GM10248 (cell line): ENCODE data around the gene CCL19.

Experiments
- CTCF ChIA-PET: fragments of 300-600 bp; sonication (Branson Sonifier 250); formaldehyde crosslinking; extraction: SDS; loops from one replicate; lab custom pipeline; 2021; ENCODE audit warnings: antibody characterized with exemption; lab: Yijun Ruan, JAX
- POLR2A ChIA-PET: fragments of 350-650 bp; sonication (Branson Sonifier 250); formaldehyde crosslinking; extraction: SDS; loops from one replicate; lab custom pipeline; 2020; ENCODE audit warnings: antibody characterized with exemption; lab: Yijun Ruan, JAX
- DNase-seq: peaks from one replicate; pipeline ENCODE4 v3.0.0; 2012; ENCODE audit errors: extremely low spot score
- TF ChIP-seq, protein P1 (sequence below): IDR thresholded peaks from 2 replicates; pipeline ENCODE4 v1.5.1; 2012; ENCODE audit warnings: mild to moderate bottlenecking, low read depth; ENCODE audit errors: extremely low read depth, missing control alignments, control extremely low read depth

The CCL19 gene

DNA sequence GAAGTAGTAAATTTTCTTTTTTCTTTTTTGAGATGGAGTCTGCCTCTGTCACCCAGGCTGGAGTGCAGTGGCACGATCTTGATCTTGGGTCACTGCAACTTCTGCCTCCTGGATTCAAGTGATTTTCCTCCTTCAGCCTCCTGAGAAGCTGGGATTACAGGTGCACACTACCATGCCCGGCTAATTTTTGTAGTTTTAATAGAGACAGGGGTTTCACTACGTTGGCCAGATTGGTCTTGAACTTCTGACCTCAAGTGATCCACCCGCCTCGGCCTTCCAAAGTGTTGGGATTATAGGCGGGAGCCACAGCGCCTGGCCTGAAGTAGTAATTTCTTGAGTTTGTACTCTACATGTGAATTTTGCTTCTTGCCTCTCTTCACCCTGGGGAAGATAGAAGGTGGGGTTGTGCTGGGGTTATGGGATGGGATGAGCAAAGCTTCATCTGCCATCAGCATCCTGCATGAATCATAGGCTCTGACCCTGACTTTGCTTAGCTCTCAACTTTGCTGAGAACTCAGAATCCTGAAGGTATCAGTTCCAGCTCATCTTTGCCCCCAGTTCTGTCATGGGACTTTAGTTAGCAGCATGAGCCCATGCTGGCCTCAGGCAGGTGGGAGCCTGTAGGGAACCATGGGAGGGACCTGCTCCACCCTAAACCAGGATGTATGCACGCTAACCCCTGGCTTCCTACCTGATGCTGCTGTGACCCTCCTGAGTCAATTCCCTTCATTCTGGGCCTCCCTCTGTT lies 28.1 kb upstream of the CCL19 start:
- DNase-seq, result no peak
- TF ChIP-seq, protein P1, sequence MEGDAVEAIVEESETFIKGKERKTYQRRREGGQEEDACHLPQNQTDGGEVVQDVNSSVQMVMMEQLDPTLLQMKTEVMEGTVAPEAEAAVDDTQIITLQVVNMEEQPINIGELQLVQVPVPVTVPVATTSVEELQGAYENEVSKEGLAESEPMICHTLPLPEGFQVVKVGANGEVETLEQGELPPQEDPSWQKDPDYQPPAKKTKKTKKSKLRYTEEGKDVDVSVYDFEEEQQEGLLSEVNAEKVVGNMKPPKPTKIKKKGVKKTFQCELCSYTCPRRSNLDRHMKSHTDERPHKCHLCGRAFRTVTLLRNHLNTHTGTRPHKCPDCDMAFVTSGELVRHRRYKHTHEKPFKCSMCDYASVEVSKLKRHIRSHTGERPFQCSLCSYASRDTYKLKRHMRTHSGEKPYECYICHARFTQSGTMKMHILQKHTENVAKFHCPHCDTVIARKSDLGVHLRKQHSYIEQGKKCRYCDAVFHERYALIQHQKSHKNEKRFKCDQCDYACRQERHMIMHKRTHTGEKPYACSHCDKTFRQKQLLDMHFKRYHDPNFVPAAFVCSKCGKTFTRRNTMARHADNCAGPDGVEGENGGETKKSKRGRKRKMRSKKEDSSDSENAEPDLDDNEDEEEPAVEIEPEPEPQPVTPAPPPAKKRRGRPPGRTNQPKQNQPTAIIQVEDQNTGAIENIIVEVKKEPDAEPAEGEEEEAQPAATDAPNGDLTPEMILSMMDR, result no peak
- CTCF ChIA-PET, result interaction anchor here (1.3 kb wide), 1 partner anchor 16 kb away, joined by 6 read pairs; no protein-coding TSS in a partner anchor
- POLR2A ChIA-PET, result no interaction called here

DNA sequence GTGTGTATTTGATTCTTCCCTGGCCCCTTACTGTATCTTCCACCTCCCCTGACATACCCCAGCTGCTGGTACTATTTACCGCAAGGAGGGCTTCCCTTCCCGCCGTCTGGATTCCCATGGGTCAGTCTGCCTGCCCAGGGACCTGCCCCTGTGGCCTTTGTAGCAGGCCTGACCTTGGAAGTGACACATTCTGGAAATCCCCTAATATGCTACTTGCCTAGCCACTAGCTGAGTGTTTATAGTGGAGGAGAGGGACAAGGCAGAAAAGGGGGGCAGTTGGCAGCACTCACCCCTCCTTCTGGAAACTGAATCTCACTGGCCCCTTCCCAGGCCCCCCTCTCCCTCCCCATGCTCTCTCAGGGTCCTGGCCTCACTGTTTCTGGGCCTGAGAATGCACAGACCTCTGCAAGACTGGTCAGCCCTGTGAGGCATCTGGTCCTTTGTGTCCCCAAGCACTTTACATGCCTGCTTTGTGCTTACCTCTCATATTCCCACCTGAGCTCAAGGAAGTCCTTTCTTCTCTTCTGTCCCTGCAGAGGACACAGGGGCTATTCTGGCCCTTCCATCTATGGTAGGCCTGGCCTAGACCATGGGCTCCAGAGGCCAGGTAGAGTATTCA lies 27.0 kb upstream of the CCL19 start:
- ChIA-PET CTCF (interaction anchor here (1.0 to 1.3 kb wide), 3 partner anchors 15 to 84 kb away, joined by 3 to 6 read pairs (median 3); no protein-coding TSS in a partner anchor), POLR2A (no interaction called here)
- TF ChIP-seq, protein P1, result no peak
- DNase-seq, result no peak

DNA sequence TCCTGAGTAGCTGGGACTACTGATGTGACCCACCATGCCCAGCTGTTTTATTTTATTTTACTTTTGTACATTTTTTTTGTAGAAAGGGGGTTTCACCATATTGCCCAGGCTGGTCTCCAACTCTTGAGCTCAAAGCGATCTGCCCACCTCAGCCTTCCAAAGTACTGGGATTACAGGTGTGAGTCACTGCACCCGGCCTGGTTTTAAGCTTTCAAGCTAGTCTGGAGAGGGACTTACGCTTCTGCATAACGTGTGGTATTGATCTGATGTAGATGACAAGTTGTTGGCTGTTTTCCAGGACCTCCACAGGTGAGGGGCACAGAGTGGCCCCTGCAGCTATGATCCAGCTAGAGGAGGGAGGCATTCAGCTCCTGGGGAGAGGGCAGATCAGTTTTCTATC lies 25.6 kb upstream of the CCL19 start:
- POLR2A ChIA-PET, result no interaction called here
- TF ChIP-seq, protein P1, result no peak
- CTCF ChIA-PET, result interaction anchor here (1.0 to 2.8 kb wide), 3 partner anchors 11 to 183 kb away, joined by 3 to 15 read pairs (median 5); no protein-coding TSS in a partner anchor
- no peak for DNase-seq

DNA sequence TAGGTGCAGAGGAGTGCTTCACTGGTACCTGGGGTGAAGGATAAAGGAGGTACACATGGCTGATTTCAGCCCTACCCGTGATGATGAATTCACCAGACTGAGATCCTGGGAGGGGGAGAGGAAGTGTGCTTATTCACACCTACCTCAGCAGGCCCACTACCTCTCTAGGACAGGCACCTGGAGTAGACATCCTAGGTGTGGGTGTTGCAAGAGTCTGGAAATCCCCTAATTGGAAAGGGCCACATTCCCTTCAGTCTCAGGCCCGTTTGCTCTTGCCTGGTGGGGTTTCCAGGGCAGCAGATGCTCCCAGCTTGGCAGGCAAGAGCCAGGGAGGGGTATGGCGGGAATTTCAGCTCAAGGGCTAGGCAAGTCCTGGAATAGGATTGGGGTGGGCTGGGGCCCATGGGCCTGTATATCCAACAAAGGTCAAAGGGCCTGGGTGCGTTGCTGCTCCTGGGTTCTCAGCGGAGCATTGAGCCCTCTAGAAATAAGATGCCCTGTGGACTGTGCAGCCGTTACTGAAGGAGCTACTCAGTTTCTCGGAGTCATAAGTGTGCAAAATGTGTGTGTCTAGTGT lies 24.7 kb upstream of the CCL19 start:
- TF ChIP-seq, protein P1, result no peak
- ChIA-PET CTCF (interaction anchor here (1.5 to 2.8 kb wide), 3 partner anchors 13 to 184 kb away, joined by 3 to 15 read pairs (median 4); no protein-coding TSS in a partner anchor), POLR2A (no interaction called here)
- no peak for DNase-seq

DNA sequence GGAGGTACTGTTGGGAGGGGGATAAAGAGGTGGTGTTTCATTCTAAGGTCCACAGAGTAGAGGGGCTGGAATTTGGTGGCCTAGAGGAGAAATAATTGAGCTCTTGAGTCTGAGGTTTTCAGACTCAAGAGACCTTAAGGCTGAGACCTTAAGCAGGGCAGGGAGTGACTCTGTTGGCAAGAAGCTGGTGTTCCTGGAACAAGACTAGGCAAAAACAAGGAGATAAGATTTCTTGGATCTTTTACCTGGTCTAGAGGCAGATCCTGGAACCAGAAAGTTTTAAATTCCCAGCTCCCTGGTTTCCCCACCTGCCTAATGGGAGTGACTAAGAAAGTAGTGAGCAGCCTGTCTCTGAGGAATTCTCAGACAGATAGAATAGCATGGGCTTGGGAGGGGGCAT lies 22.9 kb upstream of the CCL19 start:
- TF ChIP-seq, protein P1, result no peak
- POLR2A ChIA-PET, result no interaction called here
- no peak for DNase-seq
- CTCF ChIA-PET, result interaction anchor here (1.5 to 1.9 kb wide), 3 partner anchors 9 to 38 kb away, joined by 4 to 6 read pairs (median 4); no protein-coding TSS in a partner anchor

DNA sequence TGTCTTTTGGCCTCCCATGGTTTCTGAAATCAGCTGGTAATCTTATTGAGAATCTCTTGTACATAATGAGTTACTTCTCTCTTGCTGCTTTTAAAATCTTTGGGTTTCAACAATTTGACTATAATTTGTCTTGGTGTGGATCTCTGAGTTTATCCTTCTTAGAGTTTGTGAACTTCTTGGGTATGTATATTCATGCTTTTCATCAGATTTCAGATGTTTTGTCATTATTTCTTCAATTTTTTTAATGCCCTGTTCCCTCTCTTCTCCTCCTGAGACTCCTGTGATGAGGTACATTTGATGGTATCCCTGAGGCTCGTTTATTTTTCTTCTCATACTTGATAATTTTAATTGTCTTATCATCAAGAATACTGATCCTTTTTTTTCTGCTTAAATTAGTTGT lies 21.1 kb upstream of the CCL19 start:
- ChIA-PET POLR2A (no interaction called here), CTCF (interaction anchor here (1.0 kb wide), 1 partner anchor 12 kb away, joined by 3 read pairs; no protein-coding TSS in a partner anchor)
- no peak for DNase-seq
- TF ChIP-seq, protein P1, result no peak
